Breast epithelium (tissue), 3 donors: Measurements from ENCODE around the gene CPEB1.

ENCODE experiments used
- CTCF ChIP-seq, 3 donors: fragments of 450-650 bp; IDR thresholded peaks; one replicate each; pipeline ENCODE4 v1.5.1; 2016 to 2017; ENCODE audit warnings: antibody characterized with exemption in 3 of 3, mild to moderate bottlenecking in 3 of 3, moderate library complexity in 3 of 3
- POLR2A ChIP-seq: fragments of 450-650 bp; IDR thresholded peaks from one replicate; pipeline ENCODE4 v1.6.1; 2016; ENCODE audit warnings: antibody characterized with exemption, mild to moderate bottlenecking, moderate library complexity
- POLR2AphosphoS5 ChIP-seq, 3 donors: sonication (generic); formaldehyde crosslinking; IDR thresholded peaks; one replicate each; pipeline ENCODE4 v1.6.1; 2017; ENCODE audit warnings: antibody characterized with exemption in 3 of 3

GRCh38 chr15:82670699-82671098 is 23.5 kb upstream of the CPEB1 start:
- TF ChIP-seq CTCF (IDR thresholded peaks at IDR 0.05) (no peak), POLR2A (no peak), POLR2AphosphoS5 (IDR thresholded peaks at IDR 0.05) (no peak)
